HEK293 (cell line): ENCODE results near the gene HHAT.

Source experiments
- ATF2 ChIP-seq: fragments of 450-650 bp; formaldehyde crosslinking; IDR thresholded peaks from 2 replicates; pipeline ENCODE4 v1.5.1; 2016; ENCODE audit warnings: missing biosample characterization, missing genetic modification characterization, low read depth
- EGR2 ChIP-seq: fragments of 450-650 bp; formaldehyde crosslinking; IDR thresholded peaks from 2 replicates; pipeline ENCODE4 v1.5.1; 2016; ENCODE audit warnings: low read depth, missing biosample characterization, missing genetic modification characterization
- GLI4 ChIP-seq: fragments of 450-650 bp; formaldehyde crosslinking; IDR thresholded peaks from 2 replicates; pipeline ENCODE4 v1.5.1; 2016; ENCODE audit warnings: missing biosample characterization, missing genetic modification characterization
- GLIS2 ChIP-seq: fragments of 450-650 bp; formaldehyde crosslinking; IDR thresholded peaks from 2 replicates; pipeline ENCODE4 v1.5.1; 2016; ENCODE audit warnings: missing biosample characterization, missing genetic modification characterization
- OSR2 ChIP-seq: fragments of 450-650 bp; formaldehyde crosslinking; IDR thresholded peaks from 2 replicates; pipeline ENCODE4 v1.5.1; 2016; ENCODE audit warnings: missing biosample characterization, missing genetic modification characterization
- SCRT1 ChIP-seq: fragments of 450-650 bp; formaldehyde crosslinking; IDR thresholded peaks from 2 replicates; pipeline ENCODE4 v1.5.1; 2016; ENCODE audit warnings: missing biosample characterization, missing genetic modification characterization, borderline replicate concordance
- SCRT2 ChIP-seq: fragments of 450-650 bp; formaldehyde crosslinking; IDR thresholded peaks from 2 replicates; pipeline ENCODE4 v1.5.1; 2016; ENCODE audit warnings: missing biosample characterization, missing genetic modification characterization
- SP7 ChIP-seq: fragments of 450-650 bp; formaldehyde crosslinking; IDR thresholded peaks from 2 replicates; pipeline ENCODE4 v1.5.1; 2016; ENCODE audit warnings: missing biosample characterization, missing genetic modification characterization
- TRIM28 ChIP-seq: IDR thresholded peaks from 2 replicates; pipeline ENCODE4 v1.6.1; 2011; ENCODE audit warnings: low read length, control low read depth, borderline replicate concordance
- WT1 ChIP-seq: fragments of 450-650 bp; formaldehyde crosslinking; IDR thresholded peaks from 2 replicates; pipeline ENCODE4 v1.5.1; 2016; ENCODE audit warnings: missing biosample characterization, missing genetic modification characterization
- ZBTB20 ChIP-seq: fragments of 450-650 bp; formaldehyde crosslinking; IDR thresholded peaks from 2 replicates; pipeline ENCODE4 v1.5.1; 2016; ENCODE audit warnings: missing biosample characterization, missing genetic modification characterization
- ZBTB48 ChIP-seq: fragments of 450-650 bp; formaldehyde crosslinking; IDR thresholded peaks from 2 replicates; pipeline ENCODE4 v1.5.1; 2016; ENCODE audit warnings: missing biosample characterization, missing genetic modification characterization
- ZIC2 ChIP-seq: fragments of 450-650 bp; formaldehyde crosslinking; IDR thresholded peaks from 2 replicates; pipeline ENCODE4 v1.5.1; 2016; ENCODE audit warnings: missing biosample characterization, missing genetic modification characterization
- ZNF133 ChIP-seq: fragments of 450-650 bp; formaldehyde crosslinking; IDR thresholded peaks from 2 replicates; pipeline ENCODE4 v1.5.1; 2016; ENCODE audit warnings: missing biosample characterization, missing genetic modification characterization
- ZNF169 ChIP-seq: fragments of 450-650 bp; formaldehyde crosslinking; IDR thresholded peaks from 2 replicates; pipeline ENCODE4 v1.5.1; 2016; ENCODE audit warnings: missing biosample characterization, missing genetic modification characterization
- ZNF184 ChIP-seq: fragments of 450-650 bp; IDR thresholded peaks from 2 replicates; pipeline ENCODE4 v1.5.1; 2018; ENCODE audit warnings: missing biosample characterization, mild to moderate bottlenecking, missing genetic modification characterization
- ZNF19 ChIP-seq: fragments of 450-650 bp; formaldehyde crosslinking; IDR thresholded peaks from 2 replicates; pipeline ENCODE4; 2016; ENCODE audit warnings: missing biosample characterization, missing genetic modification characterization, low read depth
- ZNF24 ChIP-seq: fragments of 450-650 bp; formaldehyde crosslinking; IDR thresholded peaks from 2 replicates; pipeline ENCODE4 v1.5.1; 2016; ENCODE audit warnings: missing biosample characterization, missing genetic modification characterization
- ZNF248 ChIP-seq: fragments of 450-650 bp; formaldehyde crosslinking; IDR thresholded peaks from 2 replicates; pipeline ENCODE4 v1.5.1; 2017; ENCODE audit warnings: missing biosample characterization, missing genetic modification characterization
- ZNF266 ChIP-seq: fragments of 450-650 bp; formaldehyde crosslinking; IDR thresholded peaks from 2 replicates; pipeline ENCODE4 v1.5.1; 2016; ENCODE audit warnings: missing biosample characterization, missing genetic modification characterization, low read depth
- ZNF292 ChIP-seq: fragments of 450-650 bp; formaldehyde crosslinking; IDR thresholded peaks from 2 replicates; pipeline ENCODE4 v1.5.1; 2016; ENCODE audit warnings: low read depth, missing biosample characterization, missing genetic modification characterization, borderline replicate concordance
- ZNF302 ChIP-seq: fragments of 450-650 bp; formaldehyde crosslinking; IDR thresholded peaks from 2 replicates; pipeline ENCODE4 v1.5.1; 2016; ENCODE audit warnings: missing biosample characterization, missing genetic modification characterization, low read depth
- ZNF37A ChIP-seq: fragments of 450-650 bp; IDR thresholded peaks from 2 replicates; pipeline ENCODE4 v1.5.1; 2018; ENCODE audit warnings: missing biosample characterization, missing genetic modification characterization
- ZNF433 ChIP-seq: fragments of 450-650 bp; formaldehyde crosslinking; IDR thresholded peaks from 2 replicates; pipeline ENCODE4 v1.5.1; 2016; ENCODE audit warnings: missing biosample characterization, missing genetic modification characterization, low read depth
- ZNF473 ChIP-seq: fragments of 450-650 bp; formaldehyde crosslinking; IDR thresholded peaks from 2 replicates; pipeline ENCODE4 v1.5.1; 2017; ENCODE audit warnings: missing biosample characterization, missing genetic modification characterization
- ZNF48 ChIP-seq: fragments of 450-650 bp; formaldehyde crosslinking; IDR thresholded peaks from 2 replicates; pipeline ENCODE4 v1.5.1; 2016; ENCODE audit warnings: missing biosample characterization, missing genetic modification characterization
- ZNF510 ChIP-seq: fragments of 450-650 bp; formaldehyde crosslinking; IDR thresholded peaks from 2 replicates; pipeline ENCODE4 v1.5.1; 2018; ENCODE audit warnings: mild to moderate bottlenecking, missing genetic modification characterization, missing biosample characterization; ENCODE audit not compliant: insufficient replicate concordance
- ZNF558 ChIP-seq: fragments of 450-650 bp; formaldehyde crosslinking; IDR thresholded peaks from 2 replicates; pipeline ENCODE4 v1.5.1; 2016; ENCODE audit warnings: missing biosample characterization, missing genetic modification characterization
- ZNF621 ChIP-seq: fragments of 450-650 bp; formaldehyde crosslinking; IDR thresholded peaks from 2 replicates; pipeline ENCODE4 v1.5.1; 2017; ENCODE audit warnings: missing biosample characterization, missing genetic modification characterization
- ZNF658 ChIP-seq: fragments of 450-650 bp; formaldehyde crosslinking; IDR thresholded peaks from 2 replicates; pipeline ENCODE4; 2016; ENCODE audit warnings: missing biosample characterization, missing genetic modification characterization
- ZNF692 ChIP-seq: fragments of 450-650 bp; formaldehyde crosslinking; IDR thresholded peaks from 2 replicates; pipeline ENCODE4 v1.5.1; 2016; ENCODE audit warnings: missing biosample characterization, missing genetic modification characterization
- ZNF791 ChIP-seq: fragments of 450-650 bp; formaldehyde crosslinking; IDR thresholded peaks from 2 replicates; pipeline ENCODE4 v1.5.1; 2016; ENCODE audit warnings: missing biosample characterization, missing genetic modification characterization
- ZSCAN23 ChIP-seq: fragments of 450-650 bp; formaldehyde crosslinking; IDR thresholded peaks from 2 replicates; pipeline ENCODE4 v1.5.1; 2016; ENCODE audit warnings: missing biosample characterization, missing genetic modification characterization
- ZXDB ChIP-seq: fragments of 450-650 bp; formaldehyde crosslinking; IDR thresholded peaks from 2 replicates; pipeline ENCODE4 v1.5.1; 2016; ENCODE audit warnings: missing biosample characterization, missing genetic modification characterization
- TF ChIP-seq, protein P1 (sequence below): fragments of 450-650 bp; formaldehyde crosslinking; IDR thresholded peaks from 2 replicates; pipeline ENCODE4 v1.5.1; 2016; ENCODE audit warnings: missing biosample characterization, missing genetic modification characterization
- TF ChIP-seq, protein P2 (sequence below): fragments of 450-650 bp; formaldehyde crosslinking; IDR thresholded peaks from 2 replicates; pipeline ENCODE4 v1.5.1; 2016; ENCODE audit warnings: missing biosample characterization, missing genetic modification characterization

Gene HHAT

DNA sequence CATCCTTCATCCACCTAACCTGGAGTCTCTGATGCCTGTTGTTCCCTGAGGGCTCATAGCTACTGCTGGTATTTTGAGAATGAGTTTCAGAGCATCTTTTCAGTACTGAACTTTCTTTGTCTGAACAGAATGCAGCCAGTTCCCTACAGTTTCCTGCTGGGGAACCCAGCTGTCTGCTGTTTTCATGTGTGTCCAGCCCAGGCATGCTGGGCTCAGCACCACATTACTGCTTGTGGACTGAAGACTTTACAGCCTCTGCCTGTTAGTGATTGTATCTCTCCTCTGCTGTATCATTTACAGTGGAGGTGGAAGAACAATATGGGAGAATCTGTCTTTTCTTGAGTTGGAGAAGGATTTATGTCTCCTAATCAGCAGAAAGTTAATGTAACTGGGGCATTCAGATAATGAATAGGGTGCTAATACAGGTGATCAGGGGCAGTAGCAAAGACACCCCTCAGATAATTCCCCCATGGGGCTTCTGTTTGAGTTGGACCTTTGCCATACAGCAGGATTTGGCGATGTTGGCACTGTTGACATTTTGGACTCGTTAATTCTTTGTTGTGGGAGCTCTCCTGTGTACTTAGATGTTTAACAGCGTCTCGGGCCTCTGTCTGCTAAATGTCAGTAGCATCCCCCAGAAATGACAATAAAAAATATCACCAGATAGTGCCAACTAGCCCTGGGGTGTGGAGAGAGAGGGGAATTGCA, 207.7 kb downstream of the HHAT start (continued):
- TF ChIP-seq ZNF473 (tag by site-specific recombination) (no peak), ZNF558 (tag by site-specific recombination) (no peak), OSR2 (tag by site-specific recombination) (peak; percentile 88), ZNF692 (tag by site-specific recombination) (no peak), GLIS2 (no peak), ZNF658 (tag by site-specific recombination) (no peak), ZNF433 (tag by site-specific recombination) (no peak), ZNF248 (tag by site-specific recombination) (no peak), ZNF292 (tag by site-specific recombination) (no peak), ZNF621 (tag by site-specific recombination) (no peak), SCRT2 (no peak), SP7 (no peak), ZNF133 (tag by site-specific recombination) (no peak), EGR2 (tag by site-specific recombination) (no peak), ZNF37A (tag by site-specific recombination) (no peak), WT1 (tag by site-specific recombination) (no peak), ZNF19 (tag by site-specific recombination) (no peak), TRIM28 (peak; percentile 70; the same call in 1 of the 2 replicates), ZXDB (tag by site-specific recombination) (peak; percentile 39; the same call in 1 of the 2 replicates), SCRT1 (0 out of 2 replicates have a peak, but pooled peaks have one; percentile 13), ZNF169 (no peak), GLI4 (tag by site-specific recombination) (no peak), ZNF302 (no peak), ZIC2 (tag by site-specific recombination) (peak; percentile 97), ZBTB48 (no peak), ZNF24 (tag by site-specific recombination) (no peak), ZNF791 (tag by site-specific recombination) (no peak), ZNF266 (tag by site-specific recombination) (no peak), ZNF48 (tag by site-specific recombination) (no peak), ZSCAN23 (tag by site-specific recombination) (no peak), ATF2 (no peak), ZNF510 (no peak), ZBTB20 (tag by site-specific recombination) (no peak), ZNF184 (tag by site-specific recombination) (no peak)
- TF ChIP-seq, protein P1, sequence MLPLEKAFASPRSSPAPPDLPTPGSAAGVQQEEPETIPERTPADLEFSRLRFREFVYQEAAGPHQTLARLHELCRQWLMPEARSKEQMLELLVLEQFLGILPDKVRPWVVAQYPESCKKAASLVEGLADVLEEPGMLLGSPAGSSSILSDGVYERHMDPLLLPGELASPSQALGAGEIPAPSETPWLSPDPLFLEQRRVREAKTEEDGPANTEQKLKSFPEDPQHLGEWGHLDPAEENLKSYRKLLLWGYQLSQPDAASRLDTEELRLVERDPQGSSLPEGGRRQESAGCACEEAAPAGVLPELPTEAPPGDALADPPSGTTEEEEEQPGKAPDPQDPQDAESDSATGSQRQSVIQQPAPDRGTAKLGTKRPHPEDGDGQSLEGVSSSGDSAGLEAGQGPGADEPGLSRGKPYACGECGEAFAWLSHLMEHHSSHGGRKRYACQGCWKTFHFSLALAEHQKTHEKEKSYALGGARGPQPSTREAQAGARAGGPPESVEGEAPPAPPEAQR (tag by site-specific recombination), result no peak
- TF ChIP-seq, protein P2, sequence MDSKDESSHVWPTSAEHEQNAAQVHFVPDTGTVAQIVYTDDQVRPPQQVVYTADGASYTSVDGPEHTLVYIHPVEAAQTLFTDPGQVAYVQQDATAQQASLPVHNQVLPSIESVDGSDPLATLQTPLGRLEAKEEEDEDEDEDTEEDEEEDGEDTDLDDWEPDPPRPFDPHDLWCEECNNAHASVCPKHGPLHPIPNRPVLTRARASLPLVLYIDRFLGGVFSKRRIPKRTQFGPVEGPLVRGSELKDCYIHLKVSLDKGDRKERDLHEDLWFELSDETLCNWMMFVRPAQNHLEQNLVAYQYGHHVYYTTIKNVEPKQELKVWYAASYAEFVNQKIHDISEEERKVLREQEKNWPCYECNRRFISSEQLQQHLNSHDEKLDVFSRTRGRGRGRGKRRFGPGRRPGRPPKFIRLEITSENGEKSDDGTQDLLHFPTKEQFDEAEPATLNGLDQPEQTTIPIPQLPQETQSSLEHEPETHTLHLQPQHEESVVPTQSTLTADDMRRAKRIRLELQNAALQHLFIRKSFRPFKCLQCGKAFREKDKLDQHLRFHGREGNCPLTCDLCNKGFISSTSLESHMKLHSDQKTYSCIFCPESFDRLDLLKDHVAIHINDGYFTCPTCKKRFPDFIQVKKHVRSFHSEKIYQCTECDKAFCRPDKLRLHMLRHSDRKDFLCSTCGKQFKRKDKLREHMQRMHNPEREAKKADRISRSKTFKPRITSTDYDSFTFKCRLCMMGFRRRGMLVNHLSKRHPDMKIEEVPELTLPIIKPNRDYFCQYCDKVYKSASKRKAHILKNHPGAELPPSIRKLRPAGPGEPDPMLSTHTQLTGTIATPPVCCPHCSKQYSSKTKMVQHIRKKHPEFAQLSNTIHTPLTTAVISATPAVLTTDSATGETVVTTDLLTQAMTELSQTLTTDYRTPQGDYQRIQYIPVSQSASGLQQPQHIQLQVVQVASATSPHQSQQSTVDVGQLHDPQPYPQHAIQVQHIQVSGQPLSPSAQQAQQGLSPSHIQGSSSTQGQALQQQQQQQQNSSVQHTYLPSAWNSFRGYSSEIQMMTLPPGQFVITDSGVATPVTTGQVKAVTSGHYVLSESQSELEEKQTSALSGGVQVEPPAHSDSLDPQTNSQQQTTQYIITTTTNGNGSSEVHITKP (tag by site-specific recombination), result peak; percentile 57
